Mammary epithelial cell (primary cell): ENCODE data around the gene TMEM94.

ENCODE experiments used
- CTCF ChIP-seq, 2 donors: IDR thresholded peaks in 1 of 2; conservative IDR thresholded peaks in 1 of 2; 2 replicates each; pipeline ENCODE4 v1.5.1; 2011 to 2012; ENCODE audit warnings: inconsistent platforms in 2 of 2, low read length in 2 of 2, mild to moderate bottlenecking in 2 of 2, control low read depth in 1 of 2, low read depth in 1 of 2; ENCODE audit not compliant: insufficient read depth in 1 of 2; ENCODE audit errors: extremely low read depth in 1 of 2
- EZH2 ChIP-seq: IDR thresholded peaks from 2 replicates; pipeline ENCODE4 v1.6.1; 2012; ENCODE audit warnings: low read length, inconsistent platforms, borderline replicate concordance

GRCh38 chr17:75450270-75450669, 6.2 kb upstream of the TMEM94 start:
- TF ChIP-seq CTCF (conservative IDR thresholded peaks at IDR 0.05 in 1 of 2, IDR thresholded peaks at IDR 0.05 in 1 of 2; ENCODE audit: extremely low read depth in 1 of 2, insufficient read depth in 1 of 2, low read depth in 1 of 2, low read length in 2 of 2) (no peak), EZH2 (no peak)
